ENCODE measurements around the gene ASIC5. TPM values are rescaled to one million over a fixed set of nuclear protein-coding genes. Genes with fewer than 3 reads are reported as not detected.

The ASIC5 gene
- polyA plus RNA-seq, 1 of the 3 experiments (the other 2 are of a cell fraction): not detected

GRCh38 chr4:155875878-155876277 lies 9.8 kb upstream of the ASIC5 start:
- Histone ChIP-seq H3K27ac (ENCODE audit: low read depth in 2 of 2, low read length in 1 of 2) (no peak overlapping the region), H3F3A (replicated peaks; ENCODE audit: insufficient read depth) (no peaks in the 10 kb centered on the region), H3K27me3 (ENCODE audit: insufficient read depth) (no peaks in the 10 kb centered on the region), H3K9me2 (no peaks in the 10 kb centered on the region), H3K79me2 (ENCODE audit: insufficient read depth) (no peaks in the 10 kb centered on the region), H2AFZ (ENCODE audit: low read depth) (no peak overlapping the region), H3K4me2 (no peak overlapping the region), H3K4me3 (ENCODE audit: low read depth in 2 of 2, low read length in 1 of 2) (no peak overlapping the region), H3K9me3 (no peaks in the 10 kb centered on the region), H3K36me3 (replicated peaks in 1 of 2; ENCODE audit: control insufficient read depth in 1 of 2, insufficient read depth in 2 of 2, low read length in 1 of 2) (no peaks in the 10 kb centered on the region), H3K9ac (no peak overlapping the region), H4K20me1 (ENCODE audit: insufficient read depth) (no peaks in the 10 kb centered on the region), H3K4me1 (ENCODE audit: control insufficient read depth in 1 of 2, insufficient read depth in 2 of 2, low read depth in 1 of 2, low read length in 1 of 2) (no peaks in the 10 kb centered on the region)
- POLR2A ChIA-PET: no interaction called here
- CTCF ChIA-PET: no interaction called here
- TF ChIP-seq, protein P1, sequence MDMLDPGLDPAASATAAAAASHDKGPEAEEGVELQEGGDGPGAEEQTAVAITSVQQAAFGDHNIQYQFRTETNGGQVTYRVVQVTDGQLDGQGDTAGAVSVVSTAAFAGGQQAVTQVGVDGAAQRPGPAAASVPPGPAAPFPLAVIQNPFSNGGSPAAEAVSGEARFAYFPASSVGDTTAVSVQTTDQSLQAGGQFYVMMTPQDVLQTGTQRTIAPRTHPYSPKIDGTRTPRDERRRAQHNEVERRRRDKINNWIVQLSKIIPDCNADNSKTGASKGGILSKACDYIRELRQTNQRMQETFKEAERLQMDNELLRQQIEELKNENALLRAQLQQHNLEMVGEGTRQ (IDR thresholded peaks at IDR 0.05; ENCODE audit: borderline replicate concordance, low read depth, low read length): no peak
- TF ChIP-seq, protein P2, sequence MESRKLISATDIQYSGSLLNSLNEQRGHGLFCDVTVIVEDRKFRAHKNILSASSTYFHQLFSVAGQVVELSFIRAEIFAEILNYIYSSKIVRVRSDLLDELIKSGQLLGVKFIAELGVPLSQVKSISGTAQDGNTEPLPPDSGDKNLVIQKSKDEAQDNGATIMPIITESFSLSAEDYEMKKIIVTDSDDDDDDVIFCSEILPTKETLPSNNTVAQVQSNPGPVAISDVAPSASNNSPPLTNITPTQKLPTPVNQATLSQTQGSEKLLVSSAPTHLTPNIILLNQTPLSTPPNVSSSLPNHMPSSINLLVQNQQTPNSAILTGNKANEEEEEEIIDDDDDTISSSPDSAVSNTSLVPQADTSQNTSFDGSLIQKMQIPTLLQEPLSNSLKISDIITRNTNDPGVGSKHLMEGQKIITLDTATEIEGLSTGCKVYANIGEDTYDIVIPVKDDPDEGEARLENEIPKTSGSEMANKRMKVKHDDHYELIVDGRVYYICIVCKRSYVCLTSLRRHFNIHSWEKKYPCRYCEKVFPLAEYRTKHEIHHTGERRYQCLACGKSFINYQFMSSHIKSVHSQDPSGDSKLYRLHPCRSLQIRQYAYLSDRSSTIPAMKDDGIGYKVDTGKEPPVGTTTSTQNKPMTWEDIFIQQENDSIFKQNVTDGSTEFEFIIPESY (IDR thresholded peaks at IDR 0.05; ENCODE audit: borderline replicate concordance, low read depth): no peak
- TF ChIP-seq, protein P3, sequence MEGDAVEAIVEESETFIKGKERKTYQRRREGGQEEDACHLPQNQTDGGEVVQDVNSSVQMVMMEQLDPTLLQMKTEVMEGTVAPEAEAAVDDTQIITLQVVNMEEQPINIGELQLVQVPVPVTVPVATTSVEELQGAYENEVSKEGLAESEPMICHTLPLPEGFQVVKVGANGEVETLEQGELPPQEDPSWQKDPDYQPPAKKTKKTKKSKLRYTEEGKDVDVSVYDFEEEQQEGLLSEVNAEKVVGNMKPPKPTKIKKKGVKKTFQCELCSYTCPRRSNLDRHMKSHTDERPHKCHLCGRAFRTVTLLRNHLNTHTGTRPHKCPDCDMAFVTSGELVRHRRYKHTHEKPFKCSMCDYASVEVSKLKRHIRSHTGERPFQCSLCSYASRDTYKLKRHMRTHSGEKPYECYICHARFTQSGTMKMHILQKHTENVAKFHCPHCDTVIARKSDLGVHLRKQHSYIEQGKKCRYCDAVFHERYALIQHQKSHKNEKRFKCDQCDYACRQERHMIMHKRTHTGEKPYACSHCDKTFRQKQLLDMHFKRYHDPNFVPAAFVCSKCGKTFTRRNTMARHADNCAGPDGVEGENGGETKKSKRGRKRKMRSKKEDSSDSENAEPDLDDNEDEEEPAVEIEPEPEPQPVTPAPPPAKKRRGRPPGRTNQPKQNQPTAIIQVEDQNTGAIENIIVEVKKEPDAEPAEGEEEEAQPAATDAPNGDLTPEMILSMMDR (IDR thresholded peaks at IDR 0.05): no peak
- no peak for DNase-seq
- 16% methylated on average over 1 of the region's 1 CpG for WGBS (ENCODE audit: low lambda C conversion rate)

DNA sequence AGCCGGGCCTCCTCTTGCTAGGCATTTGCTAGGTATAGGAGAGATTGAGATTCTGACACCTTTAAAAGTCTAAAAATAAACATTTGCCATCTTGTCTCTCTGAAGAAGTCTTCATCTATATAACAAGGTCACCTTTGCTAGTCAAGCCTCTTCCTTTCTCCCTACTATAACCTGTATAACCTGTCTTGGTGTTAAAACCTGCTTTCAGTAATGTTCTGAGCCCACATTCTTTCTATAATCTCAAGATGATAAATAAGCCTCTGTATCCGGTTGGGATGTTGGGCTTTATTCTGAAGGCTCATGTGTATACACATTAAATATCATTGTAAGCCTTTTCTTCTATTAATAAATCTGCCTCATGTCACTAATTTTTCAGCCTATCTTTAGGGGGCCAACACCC lies 10.2 kb downstream of the ASIC5 start:
- H3K36me3 ChIP-seq (replicated peaks in 1 of 2; ENCODE audit: control insufficient read depth in 1 of 2, insufficient read depth in 2 of 2, low read length in 1 of 2): no peaks in the 10 kb centered on the region
- H3K9ac ChIP-seq: no peak overlapping the region
- no peak overlapping the region for H3K27ac ChIP-seq (ENCODE audit: low read depth in 2 of 2, low read length in 1 of 2)
- CTCF ChIA-PET: no interaction called here
- no peak overlapping the region for H3K4me2 ChIP-seq
- H3K4me3 ChIP-seq (ENCODE audit: low read depth in 2 of 2, low read length in 1 of 2): no peak overlapping the region
- H3K79me2 ChIP-seq (ENCODE audit: insufficient read depth): no peaks in the 10 kb centered on the region
- no peaks in the 10 kb centered on the region for H4K20me1 ChIP-seq (ENCODE audit: insufficient read depth)
- H3F3A ChIP-seq (replicated peaks; ENCODE audit: insufficient read depth): no peaks in the 10 kb centered on the region
- DNase-seq: no peak
- H3K27me3 ChIP-seq (ENCODE audit: insufficient read depth): no peaks in the 10 kb centered on the region
- TF ChIP-seq JUND (IDR thresholded peaks at IDR 0.05) (no peak), SMC3 (IDR thresholded peaks at IDR 0.05; ENCODE audit: low read depth, low read length) (no peak)
- TF ChIP-seq, protein P4, sequence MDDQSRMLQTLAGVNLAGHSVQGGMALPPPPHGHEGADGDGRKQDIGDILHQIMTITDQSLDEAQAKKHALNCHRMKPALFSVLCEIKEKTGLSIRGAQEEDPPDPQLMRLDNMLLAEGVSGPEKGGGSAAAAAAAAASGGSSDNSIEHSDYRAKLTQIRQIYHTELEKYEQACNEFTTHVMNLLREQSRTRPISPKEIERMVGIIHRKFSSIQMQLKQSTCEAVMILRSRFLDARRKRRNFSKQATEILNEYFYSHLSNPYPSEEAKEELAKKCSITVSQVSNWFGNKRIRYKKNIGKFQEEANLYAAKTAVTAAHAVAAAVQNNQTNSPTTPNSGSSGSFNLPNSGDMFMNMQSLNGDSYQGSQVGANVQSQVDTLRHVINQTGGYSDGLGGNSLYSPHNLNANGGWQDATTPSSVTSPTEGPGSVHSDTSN (IDR thresholded peaks at IDR 0.05): no peak
- WGBS (ENCODE audit: low lambda C conversion rate): 45% methylated on average over 2 of the region's 2 CpGs
- no peaks in the 10 kb centered on the region for H3K4me1 ChIP-seq (ENCODE audit: control insufficient read depth in 1 of 2, insufficient read depth in 2 of 2, low read depth in 1 of 2, low read length in 1 of 2)
- POLR2A ChIA-PET: no interaction called here
- no peak overlapping the region for H2AFZ ChIP-seq (ENCODE audit: low read depth)
- H3K9me3 ChIP-seq: no peaks in the 10 kb centered on the region
- H3K9me2 ChIP-seq: no peaks in the 10 kb centered on the region
